Osteoblast (primary cell): ENCODE measurements around the gene ATP9A. TPM values are rescaled to one million over a fixed set of nuclear protein-coding genes. Genes with fewer than 3 reads are reported as not detected.
A peak's percentile ranks its signal among the peaks of the same experiment; 100 is the strongest.
"Not testable (repeated sequence)": the region's sequence is repeated elsewhere in the genome, so short reads cannot be mapped to it uniquely, and the experiment has no call there.

Source experiments
- DNase-seq: peaks from one replicate; pipeline ENCODE4 v3.0.0; 2011; ENCODE audit warnings: low spot score, mixed read lengths; ENCODE audit not compliant: insufficient read length; ENCODE audit errors: missing footprints
- H2AFZ ChIP-seq: 2 replicates; pipeline ENCODE4 v1.6.0; 2011; ENCODE audit warnings: mild to moderate bottlenecking, low read length
- H3K27ac ChIP-seq: 2 replicates; pipeline ENCODE4 v1.5.1; 2011; ENCODE audit warnings: mild to moderate bottlenecking, low read depth, low read length, moderate library complexity
- H3K27me3 ChIP-seq: 2 replicates; pipeline ENCODE4 v1.6.0; 2012; ENCODE audit warnings: mild to moderate bottlenecking, control low read depth, inconsistent platforms, low read length, moderate library complexity; ENCODE audit not compliant: insufficient read depth
- H3K36me3 ChIP-seq: 2 replicates; pipeline ENCODE4 v1.5.1; 2011; ENCODE audit warnings: mild to moderate bottlenecking, low read length, control low read depth, moderate library complexity; ENCODE audit not compliant: insufficient read depth
- H3K4me1 ChIP-seq: 2 replicates; pipeline ENCODE4 v1.5.1; 2011; ENCODE audit warnings: mild to moderate bottlenecking, low read length, control low read depth, moderate library complexity; ENCODE audit not compliant: insufficient read depth
- H3K4me2 ChIP-seq: 2 replicates; pipeline ENCODE4 v1.6.0; 2011; ENCODE audit warnings: mild to moderate bottlenecking, low read length; ENCODE audit not compliant: insufficient read depth
- H3K4me3 ChIP-seq: fragments of 200-600 bp; sonication (generic); 3 replicates; pipeline ENCODE4 v1.5.1; 2012; ENCODE audit warnings: mild to moderate bottlenecking, low read length, inconsistent platforms; ENCODE audit not compliant: insufficient read depth
- H3K79me2 ChIP-seq: 2 replicates; pipeline ENCODE4 v1.6.0; 2012; ENCODE audit warnings: mild to moderate bottlenecking, low read length, control low read depth, inconsistent platforms; ENCODE audit not compliant: insufficient read depth
- H3K9me3 ChIP-seq: 2 replicates; pipeline ENCODE4 v1.5.1; 2011; ENCODE audit warnings: low read depth, low read length, control low read depth
- H4K20me1 ChIP-seq: 2 replicates; pipeline ENCODE4 v1.6.0; 2012; ENCODE audit warnings: mild to moderate bottlenecking, low read length, control low read depth; ENCODE audit not compliant: insufficient read depth
- CTCF ChIP-seq: IDR thresholded peaks from 2 replicates; pipeline ENCODE4 v1.5.1; 2011; ENCODE audit warnings: mild to moderate bottlenecking, low read depth, low read length, moderate library complexity; ENCODE audit errors: extremely low read depth
- total RNA-seq: library from RNA; depleted of rRNA; stranded (reverse); fragments of >200 nt; gene quantifications from 2 replicates; pipeline ENCODE4 v1.2.3, GENCODE V29; 2012

Gene ATP9A
- total RNA-seq, 1 donor = 48.9 TPM

- peaks cover 6% of the 10 kb centered on the region for H3K4me1 ChIP-seq
- no peak overlapping the region for H3K4me3 ChIP-seq
- no peak overlapping the region for H3K27ac ChIP-seq
- H3K36me3 ChIP-seq = peaks cover 11% of the 10 kb centered on the region
- no peaks in the 10 kb centered on the region for H3K27me3 ChIP-seq
- peak; percentile 93 for DNase-seq
- no peak for TF ChIP-seq CTCF
- H3K4me2 ChIP-seq = no peak overlapping the region
- no peaks in the 10 kb centered on the region for H3K9me3 ChIP-seq
- H3K79me2 ChIP-seq = no peaks in the 10 kb centered on the region
- H2AFZ ChIP-seq = no peak overlapping the region
- no peaks in the 10 kb centered on the region for H4K20me1 ChIP-seq
These were observed 81.1 kb downstream of the ATP9A start for GRCh38 chr20:51687108-51687507.

- H3K27ac ChIP-seq, H3K4me1 ChIP-seq, H4K20me1 ChIP-seq, H2AFZ ChIP-seq, H3K27me3 ChIP-seq, H3K79me2 ChIP-seq, H3K4me2 ChIP-seq, DNase-seq, H3K9me3 ChIP-seq, H3K4me3 ChIP-seq, H3K36me3 ChIP-seq: not testable (repeated sequence)
These were observed 82.7 kb downstream of the ATP9A start for GRCh38 chr20:51685494-51685893.

- Histone ChIP-seq H3K9me3 (no peaks in the 10 kb centered on the region), H2AFZ (no peak overlapping the region), H3K4me1 (no peaks in the 10 kb centered on the region), H3K79me2 (no peaks in the 10 kb centered on the region), H4K20me1 (no peaks in the 10 kb centered on the region), H3K27ac (no peak overlapping the region), H3K4me3 (no peak overlapping the region), H3K4me2 (no peak overlapping the region), H3K27me3 (no peaks in the 10 kb centered on the region), H3K36me3 (no peaks in the 10 kb centered on the region)
- no peak for DNase-seq
- TF ChIP-seq CTCF = no peak
These were observed 88.0 kb downstream of the ATP9A start for GRCh38 chr20:51680067-51680749.

GRCh38 chr20:51679254-51679921, 88.8 kb downstream of the ATP9A start:
- H3K36me3 ChIP-seq = peaks cover under 1% of the 10 kb centered on the region
- no peak for DNase-seq

More at GRCh38 chr20:51679254-51679921, 88.8 kb downstream of the ATP9A start:
- H2AFZ ChIP-seq = no peak overlapping the region
- no peak overlapping the region for H3K4me3 ChIP-seq
- no peaks in the 10 kb centered on the region for H3K27me3 ChIP-seq
- H3K4me2 ChIP-seq = no peak overlapping the region
- no peaks in the 10 kb centered on the region for H3K4me1 ChIP-seq
- H3K9me3 ChIP-seq = no peaks in the 10 kb centered on the region
- H3K27ac ChIP-seq = no peak overlapping the region
- TF ChIP-seq CTCF = no peak
- no peaks in the 10 kb centered on the region for H4K20me1 ChIP-seq
- no peaks in the 10 kb centered on the region for H3K79me2 ChIP-seq
